ENCODE results near the gene ROR2.

Gene ROR2

GRCh38 chr9:91900055-91900796 is 49.8 kb downstream of the ROR2 start:
- DNase-seq = peak; percentile 33

- DNase-seq = no peak
These were observed 50.4 kb downstream of the ROR2 start for GRCh38 chr9:91899594-91899993.

- DNase-seq = no peak
These were observed 50.8 kb downstream of the ROR2 start for GRCh38 chr9:91899219-91899563.

- peak; percentile 28 for DNase-seq
These were observed 51.4 kb downstream of the ROR2 start for GRCh38 chr9:91898451-91899218.

- DNase-seq = no peak
These were observed 52.8 kb downstream of the ROR2 start for GRCh38 chr9:91897201-91897600.

- DNase-seq = peak; percentile 38
These were observed 53.4 kb downstream of the ROR2 start for GRCh38 chr9:91896513-91897121.

GRCh38 chr9:91896097-91896496 is 53.9 kb downstream of the ROR2 start:
- DNase-seq = no peak

- no peak for DNase-seq
These were observed 55.5 kb downstream of the ROR2 start for GRCh38 chr9:91894536-91894935.

- DNase-seq = no peak
These were observed 56.0 kb downstream of the ROR2 start for GRCh38 chr9:91894023-91894422.

GRCh38 chr9:91891915-91892314 is 58.1 kb downstream of the ROR2 start:
- no peak for DNase-seq

- no peak for DNase-seq
These were observed 59.4 kb downstream of the ROR2 start for GRCh38 chr9:91890662-91891061.

GRCh38 chr9:91889161-91889911 is 60.7 kb downstream of the ROR2 start:
- no peak for DNase-seq

- DNase-seq = no peak
These were observed 63.5 kb downstream of the ROR2 start for GRCh38 chr9:91886414-91887076.

GRCh38 chr9:91885746-91886413 is 64.1 kb downstream of the ROR2 start:
- DNase-seq = no peak

- DNase-seq = peak; percentile 71
These were observed 65.0 kb downstream of the ROR2 start for GRCh38 chr9:91884696-91885687.

- DNase-seq = no peak
These were observed 65.9 kb downstream of the ROR2 start for GRCh38 chr9:91884153-91884552.

GRCh38 chr9:91883503-91883902 is 66.5 kb downstream of the ROR2 start:
- DNase-seq = no peak

- DNase-seq = no peak
These were observed 67.4 kb downstream of the ROR2 start for GRCh38 chr9:91882627-91883026.

- DNase-seq = no peak
These were observed 69.6 kb downstream of the ROR2 start for GRCh38 chr9:91880378-91880972.

GRCh38 chr9:91879231-91879630 is 70.8 kb downstream of the ROR2 start:
- DNase-seq = no peak

Data from fibroblast of skin of scalp (primary cell).